Caki2 (cell line): ENCODE measurements around the gene ARHGAP10. TPM values are rescaled to one million over a fixed set of nuclear protein-coding genes. Genes with fewer than 3 reads are reported as not detected.

Source experiments
- DNase-seq: peaks from one replicate; pipeline ENCODE4 v3.0.0-alpha.2; 2015; ENCODE audit warnings: low read depth
- in situ Hi-C: cut with HindIII; loops from 2 replicates; pipeline ENCODE4 v1.10.0; 2016; ENCODE audit warnings: low sequenced_read_pairs, low pct_unique_long_range_greater_than_20kb, mixed read lengths
- total RNA-seq: library from RNA; depleted of rRNA; stranded (reverse); fragments of >200 nt; shearing (Covaris generic); gene quantifications from 2 replicates; pipeline ENCODE4 v1.2.3, GENCODE V29; 2014; ENCODE audit warnings: low replicate concordance

The ARHGAP10 gene
- total RNA-seq, 1 experiment from 2014 or later, result 8.3 TPM

- DNase-seq, result no peak
- in situ Hi-C loops, result no loop called here
Measured at GRCh38 chr4:147942729-147943128, 210.8 kb downstream of the ARHGAP10 start.

GRCh38 chr4:147943159-147943638 is 211.3 kb downstream of the ARHGAP10 start:
- no peak for DNase-seq
- in situ Hi-C loops, result no loop called here

GRCh38 chr4:147944249-147944648 is 212.4 kb downstream of the ARHGAP10 start:
- in situ Hi-C loops, result no loop called here
- no peak for DNase-seq

GRCh38 chr4:147944670-147945260 is 212.9 kb downstream of the ARHGAP10 start:
- no peak for DNase-seq
- in situ Hi-C loops, result no loop called here

GRCh38 chr4:147948336-147948735 is 216.4 kb downstream of the ARHGAP10 start:
- no peak for DNase-seq
- in situ Hi-C loops, result no loop called here

- no peak for DNase-seq
- in situ Hi-C loops, result no loop called here
Measured at GRCh38 chr4:147950261-147950660, 218.4 kb downstream of the ARHGAP10 start.

GRCh38 chr4:147950841-147951240 is 219.0 kb downstream of the ARHGAP10 start:
- in situ Hi-C loops, result no loop called here
- no peak for DNase-seq

- in situ Hi-C loops, result no loop called here
- DNase-seq, result no peak
Measured at GRCh38 chr4:147954850-147955249, 223.0 kb downstream of the ARHGAP10 start.

GRCh38 chr4:147955827-147956558 is 224.1 kb downstream of the ARHGAP10 start:
- DNase-seq, result no peak
- in situ Hi-C loops, result no loop called here

- in situ Hi-C loops, result no loop called here
- no peak for DNase-seq
Measured at GRCh38 chr4:147957446-147957845, 225.6 kb downstream of the ARHGAP10 start.

GRCh38 chr4:147958057-147958456 is 226.2 kb downstream of the ARHGAP10 start:
- no peak for DNase-seq
- in situ Hi-C loops, result no loop called here

GRCh38 chr4:147958489-147959065 is 226.7 kb downstream of the ARHGAP10 start:
- DNase-seq, result no peak
- in situ Hi-C loops, result no loop called here

GRCh38 chr4:147960971-147961370 is 229.1 kb downstream of the ARHGAP10 start:
- in situ Hi-C loops, result no loop called here
- DNase-seq, result no peak

GRCh38 chr4:147963839-147964238 is 232.0 kb downstream of the ARHGAP10 start:
- in situ Hi-C loops, result no loop called here
- DNase-seq, result no peak

GRCh38 chr4:147964266-147964880 is 232.5 kb downstream of the ARHGAP10 start:
- in situ Hi-C loops, result no loop called here
- no peak for DNase-seq

- no peak for DNase-seq
- in situ Hi-C loops, result no loop called here
Measured at GRCh38 chr4:147965056-147965455, 233.2 kb downstream of the ARHGAP10 start.

GRCh38 chr4:147965873-147966272 is 234.0 kb downstream of the ARHGAP10 start:
- in situ Hi-C loops, result no loop called here
- no peak for DNase-seq

- in situ Hi-C loops, result no loop called here
- no peak for DNase-seq
Measured at GRCh38 chr4:147968641-147969040, 236.8 kb downstream of the ARHGAP10 start.
